ENCODE measurements around the gene NFASC.

NFASC gene

DNA sequence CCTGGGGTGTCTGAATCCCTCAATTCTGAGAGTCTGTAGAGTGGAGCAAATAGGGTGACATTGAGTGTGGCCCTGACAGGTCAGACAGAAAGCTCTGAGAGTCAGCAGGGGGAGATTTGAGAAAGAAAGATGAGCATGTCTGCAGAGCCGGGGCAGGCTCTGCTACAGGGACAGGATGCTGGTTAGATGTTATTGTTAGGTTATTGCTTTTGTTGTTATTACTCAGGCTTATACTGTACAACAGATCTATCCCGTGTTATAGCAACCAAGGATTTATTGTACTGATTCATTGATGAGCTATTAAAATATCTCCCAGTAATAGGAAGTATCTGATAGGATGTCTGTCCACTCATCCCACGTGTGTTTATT lies 59.5 kb downstream of the NFASC start:
- no peak for DNase-seq

DNA sequence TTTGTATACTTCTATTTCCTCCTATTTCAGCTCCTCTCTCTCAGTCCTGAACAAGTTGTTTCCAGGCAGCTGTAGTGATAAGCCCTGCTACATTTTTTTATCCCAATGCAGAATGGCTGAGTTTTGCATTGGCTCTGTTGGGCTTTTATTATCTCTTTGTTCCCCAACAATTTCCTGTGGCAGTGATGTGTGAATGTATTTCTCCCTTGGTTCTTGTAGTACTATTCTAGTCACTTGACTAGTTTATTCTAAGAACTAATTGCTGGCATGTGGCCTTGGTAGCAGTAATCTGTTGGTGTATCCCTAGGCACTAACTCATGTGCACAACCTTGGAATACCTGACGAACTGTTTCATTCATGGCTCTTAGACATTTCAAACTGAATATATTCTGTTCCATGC lies 60.7 kb downstream of the NFASC start:
- no peak for DNase-seq

DNA sequence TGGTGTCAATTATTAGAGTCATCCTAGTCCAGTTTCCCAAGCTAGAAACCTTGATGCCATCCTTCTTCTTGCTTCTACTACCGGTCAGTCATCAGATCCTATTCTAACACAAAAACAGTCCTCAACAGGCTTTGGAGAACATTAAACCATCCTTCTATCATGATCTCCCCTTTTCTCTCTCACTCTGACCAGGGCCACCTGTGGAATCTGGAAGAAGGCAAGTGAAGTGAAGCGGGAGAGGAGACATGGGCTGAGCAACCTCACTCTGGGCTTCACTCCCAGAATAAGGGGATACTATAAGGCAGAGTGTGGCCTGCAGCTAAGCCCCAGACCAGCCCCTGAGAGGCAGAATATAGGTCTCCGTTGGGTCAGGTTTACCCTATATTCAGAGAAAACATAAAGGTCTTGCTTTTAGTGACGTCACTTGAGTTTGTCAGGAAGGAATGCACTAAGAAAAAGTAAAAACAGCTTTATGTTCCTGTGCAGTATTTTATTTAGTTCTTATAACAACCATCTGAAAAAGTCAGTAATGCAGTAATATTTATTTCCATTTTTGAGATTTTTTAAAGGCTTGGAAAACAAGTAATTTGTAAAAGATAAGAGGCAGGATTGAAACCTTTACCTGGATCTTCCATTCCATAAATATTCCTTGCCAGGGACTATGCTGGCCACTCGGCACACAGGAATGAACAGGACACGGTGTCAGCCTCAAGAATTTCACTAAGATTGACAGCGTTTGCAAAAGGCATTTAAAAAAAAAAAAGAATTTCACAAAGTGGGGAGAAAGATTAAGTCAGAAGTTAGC lies 61.3 kb downstream of the NFASC start:
- DNase-seq: no peak

DNA sequence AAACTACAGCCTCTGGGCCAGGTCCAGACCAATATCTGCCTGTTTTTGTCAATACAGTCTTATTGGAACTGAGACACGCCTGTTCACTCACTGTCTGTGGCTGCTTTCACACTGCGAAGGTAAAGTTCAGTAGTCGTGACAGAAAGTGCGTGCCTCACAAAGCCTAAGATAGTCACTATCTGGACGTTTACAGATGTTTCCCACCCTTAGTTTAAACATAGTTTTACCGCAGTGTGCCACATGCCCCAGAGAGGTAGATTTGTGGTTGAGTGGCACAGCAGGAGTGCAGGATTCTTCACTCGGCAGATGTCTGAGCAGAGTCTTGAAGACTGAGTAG lies 61.9 kb downstream of the NFASC start:
- no peak for DNase-seq

- DNase-seq: no peak
These were observed 64.5 kb downstream of the NFASC start for GRCh38 chr1:204935155-204935554.

- DNase-seq: no peak
These were observed 66.1 kb downstream of the NFASC start for GRCh38 chr1:204936765-204937164.

DNA sequence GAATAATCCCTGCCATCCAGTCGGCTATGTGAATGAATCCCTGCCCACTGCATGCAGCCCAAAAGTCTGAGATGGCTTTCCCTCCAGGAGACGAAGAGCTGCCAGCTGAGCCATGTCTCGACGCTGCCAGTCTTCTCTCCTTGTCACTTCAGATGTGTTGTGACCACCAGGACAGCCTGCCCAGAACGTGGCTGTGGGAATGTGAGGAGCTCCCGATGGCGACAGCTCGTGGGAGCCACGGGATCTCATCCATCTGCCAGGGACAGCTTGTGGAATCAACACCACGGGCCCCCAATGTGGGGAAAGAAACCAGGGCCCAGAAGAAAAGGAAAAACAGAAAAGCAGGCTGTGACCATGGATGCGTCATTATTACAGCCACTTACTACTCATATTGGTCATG lies 67.2 kb downstream of the NFASC start:
- no peak for DNase-seq

GRCh38 chr1:204940591-204940990 lies 69.9 kb downstream of the NFASC start:
- no peak for DNase-seq

DNA sequence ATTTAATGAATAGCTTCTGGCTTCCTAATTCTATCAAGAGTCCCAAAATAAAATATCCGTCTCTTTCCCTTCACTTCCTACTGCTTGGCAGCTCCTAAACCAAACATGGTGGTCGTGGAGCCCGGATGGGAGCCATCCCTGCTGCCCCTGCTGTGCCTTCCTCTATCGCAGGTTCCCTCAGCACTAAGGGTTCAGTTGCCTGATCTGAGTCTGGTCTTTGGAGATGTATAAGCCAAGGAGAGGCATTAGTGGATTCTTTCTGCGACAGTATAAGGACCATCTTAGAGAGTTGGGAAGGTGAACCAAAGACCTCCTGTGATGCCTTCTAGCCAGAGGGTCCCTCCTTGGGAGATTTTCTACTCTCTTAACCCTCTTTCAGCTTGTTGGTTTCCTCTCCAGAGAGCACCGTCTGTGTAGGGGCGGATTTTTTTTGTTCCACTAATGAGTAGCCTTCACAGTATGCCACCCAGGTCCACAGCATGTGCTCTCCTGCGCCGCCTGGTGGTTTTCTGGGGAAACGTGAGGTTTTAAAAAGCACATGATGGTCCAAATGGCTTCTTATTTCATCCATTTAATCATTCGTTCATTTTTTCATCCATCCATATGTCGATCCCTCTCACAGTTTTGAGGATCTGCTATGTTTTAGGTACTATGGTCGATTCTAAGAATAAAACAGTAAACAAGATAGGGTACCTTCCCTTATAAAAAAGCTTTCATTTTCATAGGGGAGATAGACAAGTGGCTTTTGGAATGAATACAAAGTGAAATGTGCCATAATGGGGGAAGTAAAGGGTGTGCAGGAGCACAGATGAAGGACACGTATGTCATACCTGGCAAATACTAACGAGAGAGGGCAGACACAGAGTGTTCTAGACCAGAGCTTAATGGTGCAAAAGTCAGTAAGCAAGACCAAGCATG lies 71.0 kb downstream of the NFASC start:
- peak; percentile 44 for DNase-seq

DNA sequence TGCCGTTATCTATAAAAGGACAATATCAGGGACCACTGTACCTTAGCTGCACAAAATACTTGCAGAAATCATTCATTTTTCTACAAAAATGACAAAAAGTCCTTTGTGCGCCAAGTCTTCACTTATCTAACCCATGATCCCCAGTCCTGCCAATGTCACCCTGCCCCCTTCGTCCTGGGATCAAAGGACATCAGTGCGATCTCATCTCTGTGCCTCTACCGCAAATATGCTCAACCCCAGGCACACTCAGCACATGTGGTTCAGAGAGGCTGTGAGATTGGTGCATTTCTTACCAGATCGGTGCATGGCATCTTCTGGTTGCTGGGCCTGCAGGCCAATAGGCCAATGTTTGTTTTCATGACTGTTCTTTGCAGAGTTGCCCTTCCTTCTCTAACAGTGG lies 72.8 kb downstream of the NFASC start:
- no peak for DNase-seq

GRCh38 chr1:204944662-204945061 lies 74.0 kb downstream of the NFASC start:
- DNase-seq: no peak

GRCh38 chr1:204945565-204945977 lies 74.9 kb downstream of the NFASC start:
- DNase-seq: no peak

- DNase-seq: no peak
These were observed 76.0 kb downstream of the NFASC start for GRCh38 chr1:204946640-204947039.

- no peak for DNase-seq
These were observed 76.7 kb downstream of the NFASC start for GRCh38 chr1:204947338-204947737.

DNA sequence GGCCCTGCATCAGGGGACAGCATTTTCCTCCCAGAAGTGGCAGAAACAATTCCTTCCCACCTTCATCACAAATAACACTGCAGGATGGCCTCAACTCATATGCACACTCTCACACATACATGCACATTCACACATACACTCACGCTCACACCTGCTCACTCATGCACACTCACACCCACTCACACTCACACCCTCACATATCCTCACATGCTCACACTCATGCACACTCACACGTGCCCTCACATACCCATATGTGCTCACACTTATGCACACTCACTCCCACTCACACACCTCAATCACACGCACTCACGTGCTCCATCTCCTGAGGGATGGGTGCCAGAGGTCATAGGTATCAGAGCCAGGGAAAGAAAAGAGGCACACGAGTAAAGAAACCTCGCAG lies 77.1 kb downstream of the NFASC start:
- no peak for DNase-seq

DNA sequence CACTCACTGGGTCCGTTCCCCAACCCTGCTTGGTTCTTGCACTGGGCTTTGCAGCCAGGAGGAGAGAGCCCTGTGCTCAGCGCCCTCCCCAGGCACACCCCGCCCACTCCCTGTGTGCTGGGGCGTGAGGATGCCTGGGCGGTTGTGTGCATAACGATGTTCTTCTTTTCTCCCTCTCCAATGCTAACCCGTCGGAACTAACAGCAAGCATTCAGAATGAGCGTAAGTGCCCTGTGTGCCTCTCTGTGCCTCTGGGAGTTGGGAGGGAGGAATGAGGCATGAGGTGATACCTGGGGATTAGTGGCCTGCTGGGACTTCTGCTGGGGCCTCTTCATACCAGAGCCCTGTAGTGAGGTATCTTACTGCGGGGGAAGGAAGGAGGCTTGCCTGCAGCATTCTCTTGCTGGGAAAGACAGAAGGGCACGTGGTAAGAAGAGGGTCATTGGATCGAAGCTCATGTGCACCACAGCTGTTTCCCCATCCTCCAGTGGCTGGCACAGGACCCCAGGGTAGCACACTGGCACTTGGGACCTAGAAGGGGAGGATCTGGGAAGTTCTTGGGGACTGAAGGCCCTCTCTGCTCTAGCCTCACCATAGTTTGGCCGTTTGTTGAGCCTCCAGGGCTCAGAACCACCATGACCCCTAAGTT lies 79.8 kb downstream of the NFASC start:
- no peak for DNase-seq

GRCh38 chr1:204958317-204959307 lies 88.0 kb downstream of the NFASC start:
- no peak for DNase-seq

GRCh38 chr1:204959374-204959773 lies 88.7 kb downstream of the NFASC start:
- DNase-seq: no peak

DNA sequence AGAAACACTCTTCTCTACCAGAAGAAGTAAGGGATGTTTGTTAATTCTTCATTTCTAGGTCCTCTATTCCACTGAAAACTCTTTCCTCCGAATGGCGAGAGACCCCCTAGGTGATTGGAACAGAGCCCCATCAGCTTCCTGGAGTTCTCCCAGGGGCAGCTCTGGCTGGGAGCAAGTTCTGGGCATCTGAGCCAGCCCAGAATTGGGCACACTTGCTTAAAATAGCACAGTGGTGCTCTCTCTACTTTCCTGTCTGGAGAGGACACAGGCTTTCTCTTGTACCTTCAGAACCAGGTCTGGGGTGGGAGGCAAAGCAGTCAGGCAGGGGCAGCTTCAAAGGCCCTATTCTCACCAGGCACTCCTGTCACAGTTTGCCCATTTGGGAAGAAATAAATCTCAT lies 89.2 kb downstream of the NFASC start:
- DNase-seq: no peak

- no peak for DNase-seq
These were observed 89.9 kb downstream of the NFASC start for GRCh38 chr1:204960306-204961125.

DNA sequence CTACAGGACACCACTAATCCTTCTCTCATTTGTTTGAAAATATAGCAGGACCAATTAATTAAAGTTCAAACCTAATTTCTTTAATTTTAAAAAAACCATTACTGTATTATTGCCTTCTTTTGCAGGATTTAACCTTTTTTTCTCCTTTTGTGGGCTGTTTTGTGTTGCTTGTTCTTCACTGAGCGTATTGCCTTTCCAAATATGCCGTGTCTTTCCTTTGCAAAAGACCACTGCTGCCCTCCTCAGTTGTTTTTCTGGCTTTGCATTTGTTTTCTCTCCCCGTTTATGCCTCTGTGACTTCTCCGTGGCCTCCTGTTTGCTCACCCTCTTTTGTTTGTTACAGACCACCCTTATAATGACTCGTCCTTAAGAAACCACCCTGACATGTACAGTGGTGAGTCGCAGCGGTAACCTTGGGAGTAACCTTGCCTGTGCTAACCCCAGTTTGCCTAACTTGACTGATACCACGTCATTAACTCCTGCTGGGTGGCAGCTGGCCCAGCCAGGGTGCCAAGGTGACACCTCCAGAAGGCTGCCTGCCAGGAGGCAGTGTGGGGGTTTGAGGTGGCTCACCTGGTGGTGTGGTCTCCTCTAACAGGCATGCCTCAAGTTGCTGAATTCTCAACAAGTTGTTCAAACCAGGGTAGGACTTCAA lies 91.2 kb downstream of the NFASC start:
- no peak for DNase-seq

All from NCI-H1092 (cell line).